Mesenchymal stem cell (in vitro differentiated cells and primary cell): ENCODE measurements around the gene FURIN.

Experiments used
- DNase-seq: peaks from one replicate; pipeline ENCODE4 v3.0.0-alpha.2; 2013
- H2AFZ ChIP-seq: one replicate; pipeline ENCODE4 v1.6.1; 2013; ENCODE audit warnings: low read depth, mild to moderate bottlenecking, control low read depth, inconsistent platforms, low read length, moderate library complexity
- H2AK5ac ChIP-seq: 2 replicates; pipeline ENCODE4 v1.6.1; 2013; ENCODE audit warnings: low read length, moderate library complexity, mild to moderate bottlenecking, inconsistent platforms; ENCODE audit not compliant: severe bottlenecking
- H2BK120ac ChIP-seq: one replicate; pipeline ENCODE4 v1.6.1; 2013; ENCODE audit warnings: low read depth, mild to moderate bottlenecking, inconsistent platforms, low read length, moderate library complexity
- H2BK12ac ChIP-seq, 2 experiments: one replicate each; pipeline ENCODE4 v1.6.1; 2013; ENCODE audit warnings: inconsistent platforms in 2 of 2, low read length in 2 of 2, mild to moderate bottlenecking in 2 of 2, moderate library complexity in 2 of 2, control low read depth in 1 of 2
- H2BK15ac ChIP-seq: one replicate; pipeline ENCODE4 v1.6.1; 2013; ENCODE audit warnings: mild to moderate bottlenecking, low read depth, inconsistent platforms; ENCODE audit not compliant: poor library complexity, severe bottlenecking
- H2BK5ac ChIP-seq: 2 replicates; pipeline ENCODE4 v1.6.1; 2013; ENCODE audit warnings: low read depth, mild to moderate bottlenecking, low read length, control low read depth, inconsistent platforms; ENCODE audit not compliant: poor library complexity, severe bottlenecking
- H3K14ac ChIP-seq, 2 experiments: one replicate each; pipeline ENCODE4 v1.6.1; 2013; ENCODE audit warnings: inconsistent platforms in 2 of 2, low read length in 2 of 2, control low read depth in 1 of 2, mild to moderate bottlenecking in 1 of 2, moderate library complexity in 1 of 2
- H3K18ac ChIP-seq, 2 experiments: one replicate each; pipeline ENCODE4 v1.6.1; 2013; ENCODE audit warnings: inconsistent platforms in 2 of 2, low read length in 2 of 2, control low read depth in 1 of 2, low read depth in 1 of 2, mild to moderate bottlenecking in 1 of 2
- H3K23ac ChIP-seq, 2 experiments: one replicate each; pipeline ENCODE4 v1.6.1; 2013; ENCODE audit warnings: inconsistent platforms in 2 of 2, low read length in 2 of 2, mild to moderate bottlenecking in 2 of 2, moderate library complexity in 2 of 2, control low read depth in 1 of 2
- H3K27ac ChIP-seq: 2 replicates; pipeline ENCODE4 v1.5.1; 2013; ENCODE audit warnings: mild to moderate bottlenecking, moderate library complexity, low read length, control low read depth, inconsistent platforms; ENCODE audit not compliant: poor library complexity, severe bottlenecking
- H3K27me3 ChIP-seq, 2 experiments: 2 replicates each; pipeline versions ENCODE4 v1.6.1 to v1.7.0; 2013; ENCODE audit warnings: low read length in 2 of 2, mild to moderate bottlenecking in 2 of 2, moderate library complexity in 2 of 2, control low read depth in 1 of 2, inconsistent platforms in 1 of 2; ENCODE audit not compliant: control insufficient read depth in 1 of 2, insufficient read depth in 1 of 2
- H3K36me3 ChIP-seq, 2 experiments: 2 replicates each; pipeline versions ENCODE4 v1.6.1 to v1.7.0; 2013; ENCODE audit warnings: low read length in 2 of 2, control low read depth in 1 of 2, inconsistent platforms in 1 of 2, low read depth in 1 of 2, mild to moderate bottlenecking in 1 of 2; ENCODE audit not compliant: insufficient read depth in 2 of 2, control insufficient read depth in 1 of 2
- H3K4ac ChIP-seq, 2 experiments: one replicate each; pipeline ENCODE4 v1.6.1; 2013; ENCODE audit warnings: inconsistent platforms in 2 of 2, low read length in 2 of 2, mild to moderate bottlenecking in 2 of 2, moderate library complexity in 2 of 2, control low read depth in 1 of 2, low read depth in 1 of 2
- H3K4me1 ChIP-seq: 2 replicates; pipeline ENCODE4 v1.6.1; 2013; ENCODE audit warnings: low read depth, low read length, control low read depth; ENCODE audit not compliant: control insufficient read depth, insufficient read depth
- H3K4me2 ChIP-seq: 2 replicates; pipeline ENCODE4 v1.6.1; 2013; ENCODE audit warnings: low read length, mild to moderate bottlenecking, inconsistent platforms; ENCODE audit not compliant: poor library complexity, severe bottlenecking
- H3K4me3 ChIP-seq, 2 experiments: 2 replicates each; pipeline versions ENCODE4 v1.5.1 to v1.7.0; 2013; ENCODE audit warnings: low read length in 2 of 2, mild to moderate bottlenecking in 2 of 2, control low read depth in 1 of 2, low read depth in 1 of 2; ENCODE audit not compliant: insufficient read depth in 1 of 2
- H3K79me1 ChIP-seq: replicated peaks from 2 replicates; pipeline ENCODE4 v1.6.1; 2013; ENCODE audit warnings: mild to moderate bottlenecking, control low read depth, low read length, inconsistent platforms; ENCODE audit not compliant: poor library complexity, severe bottlenecking
- H3K9ac ChIP-seq: 2 replicates; pipeline ENCODE4 v1.7.0; 2013; ENCODE audit warnings: mild to moderate bottlenecking, low read length, moderate library complexity
- H3K9me3 ChIP-seq: 2 replicates; pipeline ENCODE4 v1.7.0; 2013; ENCODE audit warnings: mild to moderate bottlenecking, low read length; ENCODE audit not compliant: control insufficient read depth
- H4K8ac ChIP-seq: one replicate; pipeline ENCODE4 v1.6.1; 2013; ENCODE audit warnings: inconsistent platforms, mild to moderate bottlenecking, low read length, moderate library complexity
- H4K91ac ChIP-seq: one replicate; pipeline ENCODE4 v1.6.1; 2013; ENCODE audit warnings: mild to moderate bottlenecking, low read length, inconsistent platforms
- WGBS: methylation state at CpG from one replicate; pipeline ENCODE4 v1.1.7; 2013; ENCODE audit warnings: mixed read lengths; 5-methylcytosine and 5-hydroxymethylcytosine counted together

Gene FURIN

DNA sequence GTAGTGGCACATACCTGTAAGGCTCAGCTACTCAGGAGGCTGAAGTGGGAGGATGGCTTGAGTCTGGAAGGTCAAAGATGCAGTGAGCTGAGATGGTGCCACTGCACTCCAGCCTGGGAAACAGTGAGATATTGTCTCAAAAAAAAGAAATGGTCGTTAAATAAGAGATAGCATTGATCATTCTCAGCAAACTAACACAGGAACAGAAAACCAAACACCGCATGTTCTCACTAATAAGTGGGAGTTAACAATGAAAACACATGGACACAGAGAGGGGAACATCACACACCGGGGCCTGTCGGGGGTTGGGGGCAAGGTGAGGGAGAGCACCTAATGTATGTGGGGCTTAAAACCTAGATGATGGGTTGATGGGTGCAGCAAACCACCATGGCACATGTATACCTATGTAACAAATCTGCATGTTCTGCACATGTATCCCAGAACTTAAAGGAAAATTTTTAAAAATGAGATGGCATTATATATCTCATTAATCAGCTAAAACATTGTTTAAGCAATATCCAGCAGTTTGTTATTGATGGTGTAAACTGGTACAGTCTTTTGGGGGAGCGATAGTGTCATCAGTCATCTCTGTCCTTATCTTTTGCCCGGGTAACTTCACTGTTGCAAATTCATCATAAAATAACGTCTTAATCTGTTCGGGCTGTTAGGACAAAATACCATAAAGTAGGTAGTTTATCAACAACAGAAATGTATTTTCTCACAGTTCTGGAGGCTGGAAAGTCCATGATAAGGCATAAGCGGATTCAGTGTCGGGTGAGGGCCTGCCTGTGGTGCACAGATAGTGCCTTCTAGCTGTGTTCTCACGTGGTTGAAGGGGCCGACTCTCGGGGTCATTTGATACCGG, 33.0 kb downstream of the FURIN start:
- Histone ChIP-seq H2BK12ac (no peak overlapping the region), H3K4ac (no peak overlapping the region), H3K14ac (no peak overlapping the region), H3K79me1 (peaks cover 7% of the 10 kb centered on the region), H3K4me3 (peak overlapping the region in 1 of 2 experiments; percentile 85), H4K91ac (no peak overlapping the region), H2BK5ac (no peak overlapping the region), H3K27me3 (no peaks in the 10 kb centered on the region), H3K4me1 (peaks cover 9% of the 10 kb centered on the region), H3K9ac (peak overlapping the region; percentile 92), H3K9me3 (no peaks in the 10 kb centered on the region), H3K4me2 (no peak overlapping the region), H3K36me3 (peaks cover 17 to 20% of the 10 kb centered on the region in 2 experiments), H2AK5ac (no peak overlapping the region), H2BK15ac (no peak overlapping the region), H3K23ac (no peak overlapping the region), H2BK120ac (no peak overlapping the region), H4K8ac (no peak overlapping the region), H3K18ac (no peak overlapping the region), H3K27ac (no peak overlapping the region), H2AFZ (peak overlapping the region; percentile 6)
- 86% methylated on average over 5 of the region's 14 CpGs for WGBS
- DNase-seq: no peak

DNA sequence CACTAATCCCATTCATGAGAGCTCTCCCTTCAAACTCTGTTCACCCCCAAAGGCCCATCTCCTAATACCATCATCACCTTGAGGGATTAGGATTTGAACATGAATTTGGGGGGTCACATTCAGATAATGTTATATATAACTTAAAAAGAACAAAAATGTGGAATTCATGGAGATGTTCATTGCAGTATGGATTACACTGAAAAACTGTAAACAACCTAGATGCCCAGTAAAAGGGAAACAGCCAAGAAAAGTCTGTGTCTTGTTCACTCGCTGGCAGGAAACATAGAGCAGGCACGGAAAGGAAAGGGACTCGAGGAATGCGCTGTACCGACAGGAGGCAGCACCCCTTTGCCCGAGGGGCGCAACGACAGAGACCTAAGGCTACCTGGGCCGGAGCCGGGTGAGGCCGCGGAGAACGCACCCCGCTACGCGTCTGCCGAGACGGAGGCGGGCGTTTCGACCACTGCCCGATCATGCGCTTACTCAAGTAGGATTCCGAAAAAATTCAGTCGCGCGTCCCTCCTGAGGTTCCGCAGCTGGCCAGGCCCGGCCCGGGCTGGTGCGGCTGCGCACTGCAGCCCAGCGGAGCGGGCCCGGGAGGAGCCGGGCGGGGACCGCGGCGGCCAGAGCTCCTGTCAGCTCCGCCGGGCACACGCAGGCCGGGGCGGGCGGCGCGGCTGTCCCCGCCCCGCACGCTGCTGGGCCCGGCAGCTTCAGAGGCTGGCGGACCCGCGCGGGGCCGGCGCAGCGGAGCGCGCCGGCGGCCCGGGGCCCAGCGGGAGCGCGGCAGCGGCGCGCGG, 33.9 kb downstream of the FURIN start:
- H3K23ac ChIP-seq: peak overlapping the region in 1 of 2 experiments; percentile 68
- peak overlapping the region; percentile 92 for H3K9ac ChIP-seq
- H2BK12ac ChIP-seq: peak overlapping the region in 1 of 2 experiments; percentile 48
- peaks cover 9% of the 10 kb centered on the region for H3K4me1 ChIP-seq
- DNase-seq: peak; percentile 85
- peak overlapping the region; percentile 74 for H3K4me2 ChIP-seq
- no peaks in the 10 kb centered on the region for H3K9me3 ChIP-seq
- no peak overlapping the region for H2BK15ac ChIP-seq
- H3K27me3 ChIP-seq: no peaks in the 10 kb centered on the region
- H2BK5ac ChIP-seq: no peak overlapping the region
- H3K27ac ChIP-seq: peak overlapping the region; percentile 81
- H2AFZ ChIP-seq: peak overlapping the region; percentile 96
- under 1% methylated on average over 27 of the region's 71 CpGs for WGBS
- H3K4ac ChIP-seq: peak overlapping the region; percentile 72 to 88
- peak overlapping the region in 1 of 2 experiments; percentile 84 for H3K14ac ChIP-seq
- peak overlapping the region; percentile 83 for H2BK120ac ChIP-seq
- H3K4me3 ChIP-seq: peak overlapping the region; percentile 79 to 85
- peaks cover 25% of the 10 kb centered on the region in 2 experiments for H3K36me3 ChIP-seq
- H3K79me1 ChIP-seq: peaks cover 7% of the 10 kb centered on the region
- H3K18ac ChIP-seq: peak overlapping the region; percentile 78 to 80
- peak overlapping the region; percentile 55 for H4K91ac ChIP-seq
- H2AK5ac ChIP-seq: no peak overlapping the region
- peak overlapping the region; percentile 97 for H4K8ac ChIP-seq

DNA sequence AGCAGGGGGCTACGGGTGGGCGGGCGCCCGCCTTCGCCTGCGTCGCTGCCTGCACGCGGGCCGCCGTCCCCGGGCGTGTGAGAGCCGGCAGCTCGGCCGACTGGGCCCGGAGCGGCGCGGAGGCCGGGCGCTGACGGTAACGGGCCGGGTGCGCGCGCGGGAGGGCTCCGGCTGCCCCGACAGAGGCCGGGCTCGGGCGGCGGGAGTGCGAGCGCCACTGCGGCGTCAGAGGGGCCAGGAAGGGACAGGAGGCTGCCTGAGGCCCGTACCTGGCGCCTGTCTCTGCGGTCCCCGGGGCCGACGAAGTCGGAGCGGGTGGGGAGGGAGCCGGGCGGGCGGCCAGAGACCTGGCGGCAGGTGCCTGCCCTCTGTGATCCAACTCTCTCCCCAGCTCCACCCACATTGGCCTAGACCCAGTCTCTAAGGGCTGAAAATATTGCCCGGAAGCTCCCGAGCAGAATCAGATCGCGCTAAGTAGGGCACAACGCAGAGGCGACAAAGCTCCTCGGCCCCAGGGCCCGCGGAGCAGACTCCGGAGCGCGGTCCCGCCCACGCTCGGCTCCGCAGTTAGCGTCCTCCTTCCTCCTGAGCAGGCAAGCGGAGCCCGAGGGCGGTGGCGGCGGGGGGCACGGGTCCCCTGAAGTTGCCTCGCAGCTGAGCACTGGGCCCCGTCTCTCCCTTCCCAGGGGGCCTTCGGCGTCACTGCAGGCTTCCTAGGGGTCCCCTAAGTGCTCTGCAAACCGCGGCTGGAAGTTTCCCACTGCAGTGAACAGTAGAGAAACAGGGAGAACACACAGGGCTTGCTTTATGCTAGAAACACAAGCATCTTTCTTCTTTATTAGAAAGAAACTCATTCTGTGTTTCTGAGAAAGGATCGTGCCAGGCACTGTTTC, 34.7 kb downstream of the FURIN start, which contains the start of gene MAN2A2:
Gene MAN2A2, plus strand, starts transcription at position 463 of the 893 bp plus-strand sequence. CDS start 906 bp downstream, outside the sequence.
- WGBS: 1% methylated on average over 39 of the region's 81 CpGs
- DNase-seq: peak; percentile 62

More for the DNA sequence above, 34.7 kb downstream of the FURIN start, which contains the start of gene MAN2A2:
- Histone ChIP-seq H3K4ac (peak within 1 kb of the TSS; percentile 72 to 88), H2BK12ac (peak within 1 kb of the TSS in 1 of 2 experiments; percentile 48), H3K14ac (peak within 1 kb of the TSS in 1 of 2 experiments; percentile 84), H3K23ac (peak within 1 kb of the TSS; percentile 51 to 68), H4K91ac (peak within 1 kb of the TSS; percentile 55), H2AFZ (peak within 1 kb of the TSS; percentile 96), H3K27ac (peak within 1 kb of the TSS; percentile 81), H2BK15ac (peak within 1 kb of the TSS; percentile 12), H3K4me3 (peak within 1 kb of the TSS; percentile 79 to 86), H2AK5ac (no peak within 1 kb of the TSS), H3K36me3 (peaks cover 25 to 29% of the 10 kb centered on the region in 2 experiments), H3K4me1 (peaks cover 9% of the 10 kb centered on the region), H2BK120ac (peak within 1 kb of the TSS; percentile 83), H4K8ac (peak within 1 kb of the TSS; percentile 97), H3K9me3 (no peaks in the 10 kb centered on the region), H3K18ac (peak within 1 kb of the TSS; percentile 78 to 80), H3K27me3 (no peaks in the 10 kb centered on the region), H3K9ac (peak within 1 kb of the TSS; percentile 92), H2BK5ac (no peak within 1 kb of the TSS), H3K4me2 (peak within 1 kb of the TSS; percentile 74), H3K79me1 (peaks cover 7% of the 10 kb centered on the region)
